HG03280 (cell line): Measurements from ENCODE around the gene KRT8.
"Not testable (repeated sequence)": the region's sequence is repeated elsewhere in the genome, so short reads cannot be mapped to it uniquely, and the experiment has no call there.

Source experiments
- ATAC-seq: cut with Tn5 transposase; IDR thresholded peaks from one replicate; pipeline ENCODE4 v1.9.1; 2021; ENCODE audit warnings: mild to moderate bottlenecking, moderate library complexity; ENCODE audit not compliant: unreplicated experiment

Gene KRT8

DNA sequence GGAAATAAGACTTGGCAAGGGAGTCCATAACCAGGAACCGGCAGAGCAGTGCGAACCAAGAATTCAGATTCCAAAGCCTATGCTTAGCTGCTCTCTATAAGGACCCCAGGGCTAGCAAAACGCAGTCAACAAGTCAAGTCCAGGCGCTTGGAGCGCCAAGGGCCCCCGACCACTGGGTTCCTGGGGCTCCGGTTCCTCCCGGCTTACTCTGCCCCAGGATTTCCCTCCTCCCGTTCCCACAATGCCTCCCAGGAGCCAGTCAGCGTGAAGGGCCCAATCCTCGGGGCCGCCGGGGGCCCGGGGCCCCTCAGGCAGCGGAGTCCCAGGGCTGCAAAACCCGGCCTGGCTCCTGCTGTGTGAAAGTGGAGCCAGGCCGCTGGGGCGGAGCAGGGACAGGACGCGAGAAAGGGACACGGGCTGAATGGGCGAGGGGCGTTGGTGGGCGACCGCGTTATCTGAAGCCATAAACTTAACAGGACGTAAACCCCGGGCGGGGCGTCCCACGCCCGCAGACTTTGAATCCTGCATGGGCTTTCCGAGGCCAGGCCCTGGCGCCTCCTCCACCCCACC lies 1.5 kb downstream of the KRT8 start:
- no peak for ATAC-seq

DNA sequence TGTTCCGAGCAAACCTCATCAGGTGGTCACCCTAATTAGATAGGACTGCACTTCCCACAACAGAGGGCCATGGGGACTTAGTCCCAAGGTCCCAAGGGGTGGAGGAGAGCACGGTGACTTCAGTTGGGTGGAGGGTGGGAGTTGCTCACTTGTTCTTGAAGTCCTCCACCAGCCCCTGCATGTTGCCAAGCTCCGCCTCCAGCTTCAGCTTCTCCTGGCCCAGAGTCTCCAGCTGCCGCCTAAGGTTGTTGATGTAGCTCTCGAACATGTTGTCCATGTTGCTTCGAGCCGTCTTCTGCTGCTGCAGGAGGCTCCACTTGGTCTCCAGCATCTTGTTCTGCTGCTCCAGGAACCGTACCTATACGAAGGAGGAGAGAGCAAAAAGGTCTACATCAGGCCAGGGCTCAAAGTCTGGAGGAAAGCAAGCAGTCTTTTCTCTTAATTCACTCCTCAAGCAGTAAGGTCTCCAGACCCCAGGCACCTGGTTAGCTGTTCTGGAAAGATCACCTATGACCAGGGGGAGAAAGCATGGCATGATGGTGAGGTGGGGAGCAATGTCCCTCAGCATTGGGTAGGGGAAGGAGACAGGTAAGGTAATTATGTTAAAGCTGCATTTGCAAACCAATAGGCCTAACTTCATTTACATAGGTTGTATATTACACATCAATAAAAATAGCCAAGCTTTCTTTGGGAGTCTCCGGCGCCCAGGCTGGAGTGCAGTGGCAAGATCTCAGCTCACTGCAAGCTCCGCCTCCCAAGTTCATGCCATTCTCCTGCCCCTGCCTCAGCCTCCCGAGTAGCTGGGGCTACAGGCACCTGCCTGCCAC lies 2.9 kb downstream of the KRT8 start:
- ATAC-seq, result no peak

DNA sequence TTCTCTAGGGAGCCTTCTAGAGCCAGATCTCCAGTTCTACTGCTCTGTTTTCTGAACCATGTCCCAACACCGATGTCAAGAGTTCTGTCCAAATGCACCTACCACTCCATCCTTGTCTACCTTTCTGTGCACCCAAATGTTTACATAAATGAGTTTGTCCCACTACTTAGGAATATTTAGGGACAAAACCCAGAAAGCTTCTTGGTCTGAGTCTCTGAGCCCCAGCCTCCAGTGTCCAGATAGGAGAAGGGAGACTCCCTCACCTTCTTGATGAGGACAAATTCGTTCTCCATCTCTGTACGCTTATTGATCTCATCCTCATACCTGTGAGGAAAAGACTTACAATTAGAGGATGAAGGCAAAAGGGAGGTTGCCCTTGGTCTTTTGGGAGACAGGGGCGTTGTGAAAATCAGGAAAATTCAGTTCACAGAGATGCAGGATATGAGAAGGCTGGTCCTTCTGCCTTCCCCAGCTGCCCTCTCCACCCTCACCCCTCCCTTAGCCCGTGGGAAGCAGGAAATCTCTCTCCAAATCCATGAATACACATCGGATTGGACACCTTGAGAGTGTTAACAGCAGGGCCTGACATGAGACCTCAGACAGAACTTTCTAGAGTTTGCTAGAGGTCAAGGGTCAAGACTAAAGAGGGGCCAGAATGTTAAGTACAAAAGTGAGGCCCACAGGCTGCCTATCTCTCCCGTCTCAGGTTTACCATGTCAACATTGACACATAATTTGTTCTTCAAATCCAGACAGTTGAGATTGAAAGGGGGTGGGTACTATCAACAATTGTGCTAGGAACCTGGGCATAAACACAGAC lies 3.8 kb downstream of the KRT8 start:
- ATAC-seq, result no peak

- no peak for ATAC-seq
Observed at GRCh38 chr12:52900166-52900895, 4.5 kb downstream of the KRT8 start.

DNA sequence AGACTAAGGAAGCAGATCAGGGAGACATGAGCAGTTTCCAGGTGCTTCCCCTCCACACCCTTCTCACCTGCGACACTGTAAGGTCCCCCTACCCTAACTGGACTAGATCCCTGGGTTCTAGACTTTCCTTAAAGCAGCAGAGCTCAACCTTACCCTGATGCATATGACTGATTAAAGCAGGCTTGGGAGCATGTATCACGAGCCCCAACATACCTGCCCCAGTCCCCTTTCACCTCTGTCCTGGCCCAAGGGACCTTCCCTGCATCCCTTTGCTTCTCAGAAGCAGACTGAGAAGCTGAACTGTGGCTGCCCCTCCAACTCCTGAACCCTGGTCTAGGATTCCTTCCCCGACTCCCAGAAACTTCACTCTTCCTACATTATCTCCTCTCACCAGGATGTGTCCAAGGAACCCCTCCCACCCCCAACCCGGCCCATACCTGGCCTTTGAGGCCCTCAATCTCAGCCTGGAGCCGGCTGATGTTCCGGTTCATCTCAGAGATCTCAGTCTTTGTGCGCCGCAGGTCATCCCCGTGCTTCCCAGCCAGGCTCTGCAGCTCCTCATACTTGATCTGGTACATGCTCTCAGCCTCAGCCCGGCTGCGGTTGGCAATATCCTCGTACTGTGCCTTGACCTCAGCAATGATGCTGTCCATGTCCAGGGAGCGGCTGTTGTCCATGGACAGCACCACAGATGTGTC lies 5.4 kb downstream of the KRT8 start:
- ATAC-seq, result no peak

GRCh38 chr12:52896190-52897100 lies 8.4 kb downstream of the KRT8 start:
- ATAC-seq, result no peak

DNA sequence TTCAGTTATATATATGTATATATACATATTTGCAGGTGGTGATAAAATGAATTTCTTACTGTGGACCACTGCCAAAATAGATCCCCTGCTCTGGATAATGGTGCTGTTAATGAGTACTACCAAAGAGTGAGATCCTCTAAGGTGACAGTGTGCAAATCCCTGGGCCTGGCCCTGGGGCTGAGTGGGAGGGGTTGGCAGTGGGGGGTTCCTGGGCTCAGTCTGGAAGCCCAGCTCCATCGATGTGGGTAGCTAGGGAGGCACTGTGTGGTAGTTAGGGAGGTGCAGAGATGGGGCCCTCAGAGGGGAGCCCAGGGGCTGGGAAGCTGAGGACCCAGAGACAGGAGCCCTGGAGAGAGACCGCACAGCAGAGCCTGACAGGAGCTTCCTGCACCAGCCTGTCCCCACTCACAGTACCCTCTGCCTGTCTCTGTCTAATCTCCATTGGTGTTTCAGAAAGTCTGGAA lies 9.1 kb downstream of the KRT8 start:
- ATAC-seq, result no peak

DNA sequence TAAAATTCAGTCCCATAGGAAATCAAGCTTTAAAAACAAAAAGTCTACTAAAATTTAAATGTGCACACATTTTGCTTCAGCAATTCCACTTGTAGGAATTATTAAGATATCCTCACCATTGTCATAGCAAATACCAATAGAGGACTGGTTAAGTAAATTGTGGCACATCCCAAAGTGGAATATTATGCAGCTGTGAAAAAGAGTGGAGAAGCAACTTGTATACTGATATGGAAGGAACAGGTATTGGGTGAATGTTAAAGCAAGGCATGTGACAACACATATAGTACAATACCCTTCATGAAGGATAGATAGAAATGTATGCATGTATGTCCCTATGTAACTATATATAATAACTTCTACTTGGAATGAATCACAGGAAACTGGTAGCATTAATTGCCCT lies 11.9 kb downstream of the KRT8 start:
- ATAC-seq, result no peak

GRCh38 chr12:52892207-52892852 lies 12.5 kb downstream of the KRT8 start:
- ATAC-seq, result no peak

DNA sequence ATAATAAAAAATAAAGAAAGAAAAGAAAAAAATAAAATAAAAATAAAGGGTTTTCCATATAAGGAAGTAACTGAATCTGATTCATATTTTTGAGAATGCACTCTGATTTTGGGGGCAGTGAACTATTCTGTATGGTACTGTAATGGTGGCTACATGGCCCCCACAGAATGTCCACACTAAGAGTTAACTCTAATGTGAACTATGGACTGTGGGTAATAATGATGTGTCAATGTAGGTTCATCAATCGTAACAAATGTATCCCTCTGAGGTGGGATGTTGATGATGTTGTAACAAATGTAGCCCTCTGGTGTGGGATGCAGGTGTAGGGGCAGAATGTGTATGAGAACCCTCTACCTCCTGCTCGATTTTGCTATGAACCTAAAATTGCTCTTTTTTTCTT lies 13.8 kb downstream of the KRT8 start:
- ATAC-seq, result no peak

DNA sequence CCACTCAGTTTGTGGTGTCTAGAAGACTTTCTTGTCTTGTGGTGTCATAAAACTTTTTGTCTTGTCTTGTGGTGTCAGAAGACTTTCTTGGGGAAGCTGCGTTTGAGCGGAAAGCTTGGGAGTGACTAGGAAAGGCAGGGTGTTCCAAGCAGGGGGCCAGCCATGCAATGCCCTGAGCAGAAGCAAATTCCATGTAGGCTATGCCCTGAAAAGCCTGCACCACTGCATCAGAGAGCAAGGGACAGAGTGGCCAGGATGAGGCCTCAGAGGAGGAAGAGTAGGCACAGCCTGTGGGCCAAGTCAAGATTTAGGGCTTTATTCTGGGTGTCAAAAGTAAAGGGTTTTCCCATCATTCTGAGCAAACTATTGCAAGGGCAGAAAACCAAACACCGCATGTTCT lies 14.5 kb downstream of the KRT8 start:
- no peak for ATAC-seq

- no peak for ATAC-seq
Observed at GRCh38 chr12:52884526-52885293, 20.2 kb downstream of the KRT8 start.

DNA sequence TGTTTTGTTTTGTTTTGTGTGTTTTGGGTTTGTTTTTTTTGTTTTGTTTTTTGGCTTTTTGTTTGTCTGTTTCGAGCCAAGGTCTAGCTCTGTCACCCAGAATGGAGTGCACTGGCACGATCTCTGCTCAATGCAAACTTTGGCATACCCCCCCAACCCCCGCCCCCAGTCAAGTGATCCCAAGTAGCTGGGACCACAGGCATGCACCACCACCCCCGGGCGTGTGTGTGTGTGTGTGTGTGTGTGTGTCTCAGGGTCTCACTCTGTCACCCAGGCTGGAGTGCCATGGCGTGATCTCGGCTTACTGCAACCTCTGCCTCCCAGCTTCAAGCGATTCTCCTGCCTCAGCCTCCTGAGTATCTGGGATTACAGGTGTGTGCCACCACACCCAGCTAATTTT lies 24.4 kb downstream of the KRT8 start:
- not testable (repeated sequence) for ATAC-seq

DNA sequence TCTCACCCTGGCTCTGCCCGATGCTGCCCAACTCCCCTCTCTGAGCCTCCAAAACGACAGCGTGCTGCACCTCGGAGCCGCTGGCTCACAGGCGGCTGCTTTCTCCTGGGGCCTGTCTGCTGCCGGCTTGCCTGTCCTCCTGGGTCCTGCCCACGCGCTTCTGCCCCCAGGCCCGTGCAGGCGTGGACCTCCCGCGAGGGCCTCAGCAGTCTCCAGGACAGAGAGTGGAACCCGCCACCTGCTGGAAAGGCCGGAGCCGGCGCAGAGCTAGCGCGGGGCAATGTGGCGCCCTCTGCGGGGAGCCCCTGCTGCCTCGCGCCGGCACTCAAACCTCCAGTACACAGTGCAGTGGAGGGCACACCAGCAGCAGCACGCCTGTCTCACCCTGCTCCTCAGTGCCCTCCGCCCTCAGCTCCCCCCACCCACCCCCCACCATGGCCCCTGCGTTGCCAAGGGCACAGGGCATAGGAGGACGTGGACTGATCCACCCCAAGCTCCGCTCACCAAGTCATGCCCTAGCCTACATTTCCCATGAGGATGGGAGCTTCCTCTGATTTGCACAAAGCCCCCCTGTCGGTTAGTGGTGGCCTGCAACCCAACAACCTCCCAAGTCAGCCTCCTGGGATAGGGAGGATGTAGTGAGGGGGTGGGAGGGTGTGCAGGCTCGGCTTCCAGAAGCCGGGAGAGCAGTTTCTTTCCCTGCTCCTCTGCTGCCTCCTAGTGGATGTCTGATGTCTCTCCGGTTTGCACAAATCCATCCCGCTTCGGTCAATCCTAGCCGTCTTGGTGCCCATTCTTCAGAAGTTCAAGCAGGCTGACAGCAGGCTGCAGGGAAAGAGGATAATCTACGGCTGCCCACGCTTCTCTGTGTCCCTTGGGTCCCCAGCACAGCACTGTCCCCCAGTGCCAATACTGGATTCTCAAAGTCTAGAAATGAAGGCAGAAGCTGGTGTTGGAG lies 25.2 kb downstream of the KRT8 start:
- peak; percentile 51 for ATAC-seq

DNA sequence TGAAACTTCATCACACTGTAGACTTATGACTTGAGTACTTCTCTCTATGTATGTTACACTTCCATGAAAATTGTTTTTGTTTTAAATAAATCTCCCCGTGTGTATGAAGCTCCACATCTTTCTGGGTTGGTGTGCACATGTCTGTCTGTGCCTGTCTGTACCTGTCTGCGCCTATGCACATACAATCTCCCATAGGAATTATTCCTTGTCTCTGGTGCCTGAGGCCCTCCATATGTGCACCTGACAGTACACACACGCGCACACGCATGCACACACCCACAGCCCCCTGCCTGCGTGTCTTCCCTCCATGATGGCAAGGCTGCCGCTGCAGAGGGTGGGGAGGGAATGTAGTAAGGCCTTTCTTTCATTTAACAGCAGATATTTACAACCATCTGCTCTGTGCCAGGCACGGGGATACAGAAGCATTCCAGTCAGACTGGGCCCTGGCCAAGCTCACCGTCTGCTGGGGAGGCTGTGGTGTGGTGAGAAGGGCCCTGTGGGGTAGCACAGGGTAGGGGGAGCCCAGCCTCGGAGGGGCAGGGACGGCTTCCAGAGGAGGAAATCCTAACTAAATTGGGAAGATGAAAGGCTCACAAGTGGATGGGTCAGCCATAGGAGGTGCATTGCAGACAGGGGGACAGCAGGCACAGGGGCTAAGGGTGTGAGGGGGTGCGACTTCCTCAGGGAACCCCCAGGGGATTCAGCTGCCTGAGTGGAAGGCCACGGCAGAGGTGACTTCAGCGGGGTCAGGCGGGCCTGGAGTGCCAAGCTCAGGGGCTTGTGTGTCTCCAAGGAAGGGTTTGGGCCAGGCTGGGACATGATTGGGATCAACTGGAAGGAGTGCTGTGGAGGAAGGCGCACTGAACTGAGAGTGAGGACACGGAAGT lies 26.1 kb downstream of the KRT8 start:
- ATAC-seq, result no peak

DNA sequence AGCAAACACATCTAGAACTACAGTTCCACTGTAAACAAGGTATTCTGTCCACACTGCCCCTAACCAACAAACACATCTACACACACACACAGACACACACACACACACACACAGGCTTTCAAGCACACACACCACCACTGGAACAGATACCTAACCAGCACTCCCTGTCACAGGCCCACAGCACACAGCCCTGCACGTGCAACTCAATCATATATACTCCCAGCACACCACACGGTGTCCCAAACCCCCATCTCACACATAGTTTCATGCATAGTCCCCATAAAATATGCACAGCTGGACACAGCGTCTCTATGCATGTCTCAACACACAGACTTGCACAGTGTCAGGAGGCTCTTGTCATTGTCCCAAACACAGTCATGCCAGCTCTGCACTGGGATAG lies 27.6 kb downstream of the KRT8 start:
- no peak for ATAC-seq
